Adrenal gland (tissue), 5 donors: ENCODE measurements around the gene ARG2.
A peak's percentile ranks its signal among the peaks of the same experiment; 100 is the strongest.

ENCODE experiments used
- POLR2A ChIP-seq, 2 donors: fragments of 450-650 bp; IDR thresholded peaks; one replicate each; pipeline ENCODE4 v1.6.1; 2017; ENCODE audit warnings: antibody characterized with exemption in 2 of 2, mild to moderate bottlenecking in 2 of 2, moderate library complexity in 1 of 2
- TF ChIP-seq, protein P1 (sequence below), 6 experiments: fragments of 450-650 bp in 4 of 6; fragments of 200-600 bp in 2 of 6; sonication (generic) in 1 of 6; IDR thresholded peaks; 1 replicate in 5 of 6; 2 replicates in 1 of 6; pipeline versions ENCODE4 v1.5.1 to v1.8.0; 2016 to 2021; ENCODE audit warnings: antibody characterized with exemption in 6 of 6, mild to moderate bottlenecking in 2 of 6, moderate library complexity in 1 of 6
- donor health status: DM: no; HTN: no; CAD: no.

DNA sequence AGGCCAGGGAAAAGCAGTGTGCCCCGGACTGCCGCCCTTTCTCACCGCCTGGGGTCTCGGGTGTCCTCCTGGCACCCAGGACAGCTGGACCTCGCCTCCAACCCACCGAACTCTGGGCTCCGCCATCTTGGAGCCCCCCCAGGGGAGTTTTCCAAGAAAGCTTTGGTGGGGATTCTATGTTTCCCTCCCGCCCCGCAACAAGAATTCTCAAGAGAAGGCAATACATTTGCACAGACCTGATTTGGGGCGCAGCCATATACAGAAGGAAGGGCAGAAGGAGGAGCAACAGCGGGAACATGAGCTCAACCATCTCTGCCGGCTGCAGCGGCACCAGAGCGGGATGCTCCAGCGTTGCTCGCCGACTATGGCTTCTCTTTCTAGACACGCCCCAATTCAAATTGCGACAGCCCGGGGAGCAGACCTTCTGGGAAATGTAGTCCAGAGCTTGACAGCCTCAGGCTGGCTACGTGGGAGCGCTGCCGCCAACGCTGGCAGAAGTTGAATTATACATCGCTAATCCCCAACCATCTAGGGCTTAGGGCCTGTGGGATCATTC is 75.8 kb downstream of the ARG2 start, which contains the start of gene RDH11:
- peak; percentile 88 to 95 for TF ChIP-seq POLR2A (IDR thresholded peaks at IDR 0.05)
- TF ChIP-seq, protein P1, sequence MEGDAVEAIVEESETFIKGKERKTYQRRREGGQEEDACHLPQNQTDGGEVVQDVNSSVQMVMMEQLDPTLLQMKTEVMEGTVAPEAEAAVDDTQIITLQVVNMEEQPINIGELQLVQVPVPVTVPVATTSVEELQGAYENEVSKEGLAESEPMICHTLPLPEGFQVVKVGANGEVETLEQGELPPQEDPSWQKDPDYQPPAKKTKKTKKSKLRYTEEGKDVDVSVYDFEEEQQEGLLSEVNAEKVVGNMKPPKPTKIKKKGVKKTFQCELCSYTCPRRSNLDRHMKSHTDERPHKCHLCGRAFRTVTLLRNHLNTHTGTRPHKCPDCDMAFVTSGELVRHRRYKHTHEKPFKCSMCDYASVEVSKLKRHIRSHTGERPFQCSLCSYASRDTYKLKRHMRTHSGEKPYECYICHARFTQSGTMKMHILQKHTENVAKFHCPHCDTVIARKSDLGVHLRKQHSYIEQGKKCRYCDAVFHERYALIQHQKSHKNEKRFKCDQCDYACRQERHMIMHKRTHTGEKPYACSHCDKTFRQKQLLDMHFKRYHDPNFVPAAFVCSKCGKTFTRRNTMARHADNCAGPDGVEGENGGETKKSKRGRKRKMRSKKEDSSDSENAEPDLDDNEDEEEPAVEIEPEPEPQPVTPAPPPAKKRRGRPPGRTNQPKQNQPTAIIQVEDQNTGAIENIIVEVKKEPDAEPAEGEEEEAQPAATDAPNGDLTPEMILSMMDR (IDR thresholded peaks at IDR 0.05): no peak
